ENCODE data around the gene GJD4. TPM values are rescaled to one million over a fixed set of nuclear protein-coding genes. Genes with fewer than 3 reads are reported as not detected.

The GJD4 gene
- total and polyA plus RNA-seq, 2 of the 4 experiments (the other 2 are of a cell fraction), result not detected

GRCh38 chr10:35636956-35637355 is 31.8 kb downstream of the GJD4 start:
- H2AFZ ChIP-seq (replicated peaks; ENCODE audit: low read length, poor library complexity), result no peak overlapping the region
- dilution Hi-C loops (cut with HindIII; ENCODE audit: low sequenced_read_pairs, unreplicated experiment) (no loop called here), in situ Hi-C loops (cut with MboI; ENCODE audit: low sequenced_read_pairs) (no loop called here), intact Hi-C loops (cut with micrococcal nuclease) (loop anchor here (10.0 kb wide), 1 partner anchor 858 kb away; no protein-coding TSS in a partner anchor)
- ChIA-PET POLR2A (ENCODE audit: unreplicated experiment) (no interaction called here), CTCF (interaction anchor here (0.7 to 2.4 kb wide), 3 partner anchors 89 to 1244 kb away, joined by 3 to 11 read pairs (median 4); no protein-coding TSS in a partner anchor)
- no peak overlapping the region for H3K18ac ChIP-seq (ENCODE audit: low read depth, low read length)
- BruUV-seq (replicated peaks), result no TSS peak
- no peak overlapping the region for H2BK120ac ChIP-seq (ENCODE audit: low read depth, low read length)
- H3K23ac ChIP-seq (ENCODE audit: low read depth, low read length), result no peak overlapping the region
- H3K4me1 ChIP-seq (ENCODE audit: control insufficient read depth, insufficient read depth, low read length), result peaks cover 5% of the 10 kb centered on the region
- ATAC-seq (ENCODE audit: low read depth) (no peak), DNase-seq (no peak)
- H2BK20ac ChIP-seq (ENCODE audit: low read depth, low read length), result no peak overlapping the region
- no peak overlapping the region for H3K27ac ChIP-seq (ENCODE audit: insufficient read depth, low read length)
- H4K8ac ChIP-seq (ENCODE audit: low read depth in 2 of 2, low read length in 2 of 2), result no peak overlapping the region
- H2AK9ac ChIP-seq (replicated peaks; ENCODE audit: low read depth, low read length, poor library complexity), result no peak overlapping the region
- no peaks in the 10 kb centered on the region for H3K36me3 ChIP-seq (ENCODE audit: control insufficient read depth, insufficient read depth, low read length)
- no peak overlapping the region for H4K91ac ChIP-seq (ENCODE audit: insufficient read depth, low read depth, low read length)
- H4K20me1 ChIP-seq (ENCODE audit: insufficient read depth, low read length), result peaks cover 8% of the 10 kb centered on the region; the same call in 1 of the 2 replicates
- H3K9ac ChIP-seq (ENCODE audit: low read depth, low read length), result no peak overlapping the region
- no peak overlapping the region for H3K4me3 ChIP-seq (ENCODE audit: insufficient read depth, low read depth, low read length)
- H3K9me1 ChIP-seq (ENCODE audit: insufficient read depth, low read length), result no peaks in the 10 kb centered on the region
- no peak overlapping the region for H3K56ac ChIP-seq (ENCODE audit: extremely low read depth, insufficient read depth, low read length)
- H2AK5ac ChIP-seq (ENCODE audit: low read depth, low read length), result no peak overlapping the region
- no peak overlapping the region for H4K5ac ChIP-seq (ENCODE audit: low read depth, low read length)
- H3K4me2 ChIP-seq (ENCODE audit: low read depth, low read length), result no peak overlapping the region
- no CpG with 5 or more reads among the region's 7 CpGs for WGBS, 2 experiments (ENCODE audit: extremely low coverage in 2 of 2, insufficient read length in 1 of 2)
- H3K14ac ChIP-seq (replicated peaks; ENCODE audit: low read depth, low read length), result no peak overlapping the region
- TF ChIP-seq RFX5 (IDR thresholded peaks at IDR 0.05; ENCODE audit: low read depth, low read length) (no peak), CTCF (conservative IDR thresholded peaks at IDR 0.05; ENCODE audit: low read depth, low read length) (no peak), CEBPB (IDR thresholded peaks at IDR 0.05; ENCODE audit: low read depth, low read length) (no peak), POLR2A (IDR thresholded peaks at IDR 0.05; ENCODE audit: low read depth, low read length) (no peak), BHLHE40 (IDR thresholded peaks at IDR 0.05; ENCODE audit: low read depth, low read length) (no peak), RCOR1 (IDR thresholded peaks at IDR 0.05; ENCODE audit: insufficient replicate concordance, low read length) (no peak), USF2 (IDR thresholded peaks at IDR 0.05; ENCODE audit: low read depth, low read length) (no peak), MXI1 (IDR thresholded peaks at IDR 0.05; ENCODE audit: borderline replicate concordance, low read depth, low read length) (no peak), ELK1 (IDR thresholded peaks at IDR 0.05; ENCODE audit: borderline replicate concordance, low read depth, low read length) (no peak), MAFK (IDR thresholded peaks at IDR 0.05; ENCODE audit: low read depth, low read length) (no peak), NFE2L2 (IDR thresholded peaks at IDR 0.05; ENCODE audit: low read depth, low read length) (no peak), CHD1 (IDR thresholded peaks at IDR 0.05; ENCODE audit: low read depth, low read length) (no peak), FOS (IDR thresholded peaks at IDR 0.05; ENCODE audit: low read depth, low read length) (no peak), SMC3 (IDR thresholded peaks at IDR 0.05; ENCODE audit: low read depth, low read length) (no peak), RAD21 (IDR thresholded peaks at IDR 0.05; ENCODE audit: low read length) (no peak), MAZ (IDR thresholded peaks at IDR 0.05; ENCODE audit: borderline replicate concordance, low read depth, low read length) (no peak)
- H3K27me3 ChIP-seq (ENCODE audit: control insufficient read depth, insufficient read depth, low read length), result no peaks in the 10 kb centered on the region
- no peak overlapping the region for H3K4ac ChIP-seq (ENCODE audit: low read depth, low read length)
- no peak overlapping the region for H2BK5ac ChIP-seq (ENCODE audit: low read depth, low read length, poor library complexity, severe bottlenecking)
- H2BK15ac ChIP-seq (ENCODE audit: low read depth, low read length), result no peak overlapping the region
- H3K9me3 ChIP-seq (ENCODE audit: control insufficient read depth, insufficient read depth, low read length), result no peaks in the 10 kb centered on the region
- H3K79me1 ChIP-seq (ENCODE audit: low read depth in 1 of 2, low read length in 2 of 2), result peaks cover 12 to 21% of the 10 kb centered on the region in 2 experiments
